ENCODE results near the gene SKIDA1.

SKIDA1 gene

GRCh38 chr10:21528236-21529031, 3.0 kb upstream of the SKIDA1 start:
- no peak for DNase-seq

DNA sequence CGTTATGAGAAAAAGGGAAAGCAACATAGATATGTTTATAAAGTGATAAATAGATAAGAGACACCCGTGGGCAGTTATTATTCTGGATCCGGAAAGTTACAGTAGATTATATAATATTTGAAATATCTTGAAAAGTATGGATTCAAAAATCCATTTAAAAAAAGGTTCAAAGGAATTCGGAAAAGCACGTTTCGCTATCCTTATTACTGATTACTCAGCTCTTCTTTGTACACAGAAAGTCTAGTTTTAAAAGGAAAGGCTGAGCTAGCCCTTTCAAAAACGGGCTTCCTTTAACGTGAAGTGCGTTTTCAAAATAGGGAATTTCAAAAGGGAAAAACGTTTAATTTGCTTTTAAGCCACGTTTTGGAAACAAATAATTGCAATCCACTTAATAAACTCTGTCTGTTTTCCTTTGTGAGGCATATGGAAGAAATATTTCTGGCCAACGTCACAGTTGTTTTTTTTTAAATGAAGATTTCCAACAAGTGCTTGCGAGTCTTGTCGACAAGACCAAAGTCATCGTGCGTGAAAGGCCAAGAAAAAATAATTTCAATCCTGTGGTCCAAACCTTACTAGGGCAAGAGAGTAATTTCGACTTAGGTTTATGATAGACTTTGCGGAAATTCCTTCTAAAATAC, 2.2 kb upstream of the SKIDA1 start:
- DNase-seq, result no peak

- peak; percentile 40 for DNase-seq
These were observed 1.5 kb upstream of the SKIDA1 start for GRCh38 chr10:21526860-21527597.

DNA sequence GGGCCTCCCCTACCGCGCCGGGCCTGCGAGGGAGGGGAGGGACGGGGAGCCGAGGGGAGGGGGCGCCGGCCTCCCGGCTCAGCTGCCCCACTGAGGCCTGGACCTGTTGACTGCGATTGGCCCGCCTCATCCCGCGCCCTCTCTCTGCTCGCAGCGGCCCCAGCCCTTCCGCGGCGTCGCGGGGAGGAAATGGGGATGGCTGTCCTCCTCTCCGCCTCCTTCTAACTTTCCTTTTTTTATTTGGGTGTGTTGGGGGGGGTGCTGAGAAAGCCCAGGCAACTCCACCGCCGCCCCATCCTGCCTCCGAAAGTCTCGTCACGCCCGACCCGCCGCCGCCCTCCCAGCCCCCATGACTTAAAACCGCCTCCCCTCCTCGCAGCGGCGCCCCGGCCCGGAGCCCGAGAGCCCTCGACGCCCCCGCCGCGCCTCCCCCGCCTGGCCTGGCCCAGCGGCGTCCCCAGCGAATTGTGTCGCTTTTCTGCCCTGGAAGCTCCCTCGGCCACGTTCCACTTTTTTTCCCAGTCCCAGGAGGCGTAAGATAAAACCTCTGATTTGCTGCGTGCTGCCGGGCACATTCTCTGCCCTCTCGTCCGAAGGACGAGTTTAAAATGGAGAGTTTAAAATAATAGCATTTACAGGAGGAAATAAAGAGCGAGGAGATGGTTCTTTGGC, 842 bp upstream of the SKIDA1 start:
- peak; percentile 65 for DNase-seq

GRCh38 chr10:21524526-21525366, 736 bp downstream of the SKIDA1 start:
- DNase-seq, result no peak

DNA sequence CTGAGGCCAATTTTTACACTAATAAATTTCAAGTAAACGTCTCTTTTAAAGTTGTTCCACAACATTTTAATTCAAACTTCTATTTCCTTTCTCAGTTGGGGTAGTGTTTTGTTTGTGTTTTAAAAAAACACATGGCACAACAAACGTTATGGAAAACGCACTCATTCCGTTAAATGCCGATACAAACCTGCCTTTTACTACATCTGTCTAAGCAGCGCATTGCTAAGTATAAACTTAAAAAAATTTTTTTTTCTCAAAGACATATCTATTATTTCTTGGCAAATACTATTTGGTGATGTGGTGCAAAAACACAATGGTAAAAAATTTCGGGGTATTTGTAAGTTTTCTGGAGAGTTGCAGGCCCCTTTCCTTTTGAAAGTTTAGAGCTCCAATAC, 1.4 kb downstream of the SKIDA1 start:
- DNase-seq, result no peak

DNA sequence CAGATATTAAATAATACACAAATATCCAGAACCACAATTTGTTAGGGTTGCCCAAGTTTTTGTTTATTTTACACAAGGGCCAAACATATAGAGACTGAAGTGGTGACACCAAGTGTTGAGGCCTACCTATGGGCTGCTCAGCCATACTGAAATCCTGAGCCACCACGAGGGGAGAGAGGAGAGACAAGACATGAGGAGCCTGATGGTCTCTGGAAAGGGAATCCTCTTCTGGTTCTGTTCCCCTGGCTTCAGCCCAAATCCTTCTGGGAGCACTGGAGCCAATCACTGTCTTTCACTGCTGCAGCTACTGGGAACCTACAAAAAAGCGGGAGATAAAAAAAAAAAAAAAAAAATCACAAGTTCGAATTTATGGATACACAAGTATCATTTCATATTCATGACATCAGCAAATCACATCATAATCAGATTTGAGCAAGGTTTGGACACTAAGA, 1.9 kb downstream of the SKIDA1 start:
- no peak for DNase-seq

DNA sequence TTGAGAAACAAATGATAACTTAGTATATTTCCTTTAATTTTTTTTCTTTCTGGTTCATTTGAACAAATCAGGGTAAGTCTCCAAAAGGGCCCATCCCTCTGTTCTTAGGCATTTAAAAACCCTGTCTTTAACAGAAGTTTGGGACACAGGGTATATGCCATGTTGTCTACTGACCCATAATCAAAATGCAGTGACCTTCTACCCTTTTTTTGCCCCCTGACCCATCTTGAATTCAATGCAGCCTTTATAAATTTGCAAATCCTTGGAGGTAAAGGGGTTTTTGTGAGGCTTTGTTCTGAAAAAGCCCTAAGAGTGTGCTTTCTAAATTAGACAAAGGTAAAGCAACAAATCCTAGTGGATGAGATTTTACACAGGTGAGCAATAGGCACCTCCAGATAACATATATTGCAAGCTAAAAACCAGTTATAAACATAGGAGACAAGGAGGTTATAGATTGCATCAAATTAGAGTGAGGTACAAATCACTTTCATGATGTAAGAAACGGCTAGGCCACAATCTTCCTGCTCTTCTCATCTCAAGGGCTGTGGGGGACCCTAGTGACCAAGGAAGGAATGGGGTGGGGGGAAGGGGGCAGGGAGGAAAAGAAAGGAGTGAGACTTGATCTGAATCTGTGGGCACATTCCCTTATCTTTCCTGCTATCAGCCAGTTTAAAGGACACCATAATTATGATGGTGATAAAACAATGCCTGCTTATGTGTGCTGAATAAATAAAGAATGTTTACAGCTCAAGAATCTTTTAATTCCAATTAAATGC, 2.7 kb downstream of the SKIDA1 start:
- DNase-seq, result no peak

DNA sequence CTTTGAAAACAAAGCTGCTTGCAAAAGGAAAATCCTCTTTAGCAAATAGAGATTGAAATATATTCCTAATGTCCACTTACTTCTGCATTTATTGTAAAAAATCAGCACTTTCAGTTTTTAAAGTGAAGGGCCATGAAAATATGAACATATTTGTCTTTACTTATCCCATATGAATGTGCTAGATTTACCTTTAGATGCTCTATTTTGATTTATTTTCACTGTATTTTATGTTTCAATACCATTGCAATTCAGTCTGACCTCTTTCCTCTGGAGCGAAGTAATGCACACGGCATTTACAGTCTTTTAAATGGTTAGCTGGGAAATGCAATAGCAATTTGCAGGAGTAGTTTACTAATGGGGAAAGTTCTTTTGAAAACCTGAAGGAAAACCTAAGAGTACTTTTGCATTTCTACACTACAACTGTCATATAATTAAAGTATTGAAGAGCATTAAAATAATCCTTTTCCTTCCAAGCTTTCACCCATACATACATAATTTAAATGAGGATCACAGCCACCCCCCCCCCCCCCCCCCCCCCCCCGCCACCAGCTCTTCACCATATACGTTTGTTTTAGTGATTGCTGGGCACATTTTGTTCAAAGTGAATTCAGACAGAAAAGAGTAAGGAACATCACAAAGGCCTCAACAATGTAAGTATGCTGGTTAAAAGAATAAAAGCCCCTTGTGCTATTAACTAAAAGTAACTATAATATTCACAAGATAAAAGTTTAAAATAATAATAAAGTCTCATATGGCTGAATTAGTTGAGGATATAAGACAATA, 3.5 kb downstream of the SKIDA1 start:
- no peak for DNase-seq

DNA sequence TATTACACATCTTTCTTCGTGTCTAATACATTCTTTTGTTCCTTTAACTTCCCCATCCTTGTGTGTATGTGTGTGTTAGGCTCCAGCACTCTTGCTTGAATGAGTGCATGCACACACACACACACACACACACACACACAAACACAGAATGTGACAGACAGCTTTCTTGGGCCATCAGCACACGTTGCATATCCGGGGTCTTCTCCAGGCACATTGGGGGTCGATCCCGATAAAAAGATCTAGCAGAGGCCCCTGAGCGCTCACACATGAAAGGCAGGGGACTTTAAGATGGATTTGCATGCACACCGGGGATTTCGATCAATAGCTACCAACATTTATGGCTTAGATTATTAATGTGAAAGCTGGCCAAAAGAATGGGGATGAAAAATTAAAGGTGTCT, 4.5 kb downstream of the SKIDA1 start:
- no peak for DNase-seq

GRCh38 chr10:21520509-21520908, 5.0 kb downstream of the SKIDA1 start:
- DNase-seq, result no peak

- DNase-seq, result no peak
These were observed 5.5 kb downstream of the SKIDA1 start for GRCh38 chr10:21519941-21520436.

GRCh38 chr10:21519397-21519933, 6.0 kb downstream of the SKIDA1 start:
- DNase-seq, result no peak

- no peak for DNase-seq
These were observed 6.7 kb downstream of the SKIDA1 start for GRCh38 chr10:21518641-21519396.

DNA sequence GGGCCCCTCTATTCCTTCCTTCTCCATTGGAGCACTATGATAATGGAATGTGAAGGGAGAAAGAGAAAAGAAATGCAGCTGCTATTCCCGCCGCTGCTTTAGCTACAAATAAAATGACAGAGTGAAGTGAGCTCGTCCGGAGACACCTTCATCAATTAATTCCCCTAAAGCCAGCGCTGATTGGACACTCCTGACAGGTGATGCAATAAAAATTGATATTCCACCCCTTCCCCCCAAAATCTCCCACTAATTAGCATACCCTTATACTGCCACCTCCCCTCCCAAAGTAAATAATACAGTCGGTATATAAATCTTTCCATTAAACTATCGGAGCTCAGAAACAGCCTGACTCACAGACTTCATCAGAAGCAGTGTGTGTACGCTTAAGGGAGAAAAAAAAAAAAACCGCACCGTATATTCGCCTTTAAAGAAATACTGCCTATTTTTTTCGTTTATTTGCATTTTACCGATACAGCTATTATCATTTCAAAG, 7.3 kb downstream of the SKIDA1 start:
- no peak for DNase-seq

- peak; percentile 13 for DNase-seq
These were observed 8.1 kb downstream of the SKIDA1 start for GRCh38 chr10:21517134-21518031.

- peak; percentile 37 for DNase-seq
These were observed 9.0 kb downstream of the SKIDA1 start for GRCh38 chr10:21516242-21517131.

Measured in stimulated activated CD4-positive, alpha-beta T cell treated with anti-CD3 and anti-CD28 coated beads, Interleukin-4, amount 100 ng/mL, for 24 hours (primary cell).